Bronchial epithelial cell (primary cell): ENCODE data around the gene GALNT13. TPM values are rescaled to one million over a fixed set of nuclear protein-coding genes. Genes with fewer than 3 reads are reported as not detected.

Experiments used
- DNase-seq: peaks from one replicate; pipeline ENCODE4 v3.0.0-alpha.2; 2010; ENCODE audit warnings: low read depth
- FAIRE-seq: peaks from 2 replicates; lab custom pipeline; 2011; peaks lifted over from hg19 to GRCh38; lab: Jason Lieb, UNC
- H3K27me3 ChIP-seq: 2 replicates; pipeline ENCODE4 v1.5.1; 2011; ENCODE audit warnings: low read length; ENCODE audit not compliant: control insufficient read depth, insufficient read depth
- H3K36me3 ChIP-seq: 2 replicates; pipeline ENCODE4 v1.5.1; 2011; ENCODE audit warnings: low read length; ENCODE audit not compliant: control insufficient read depth, insufficient read depth
- H3K4me3 ChIP-seq: 2 replicates; pipeline ENCODE4 v1.5.1; 2011; ENCODE audit warnings: mild to moderate bottlenecking, low read depth, low read length, control low read depth
- total RNA-seq: library from RNA; depleted of rRNA; stranded (reverse); fragments of >200 nt; gene quantifications from 2 replicates; pipeline ENCODE4 v1.2.1, GENCODE V29; 2014
- TF ChIP-seq, protein P1 (sequence below): IDR thresholded peaks from 2 replicates; pipeline ENCODE4 v1.5.1; 2011; ENCODE audit warnings: mild to moderate bottlenecking, moderate library complexity, low read length, control low read depth, inconsistent platforms; ENCODE audit not compliant: insufficient read depth, severe bottlenecking

GALNT13 gene
- total RNA-seq, 1 donor from 2014 or later, result 1.3 TPM

GRCh38 chr2:154289870-154290269 lies 418.1 kb downstream of the GALNT13 start:
- TF ChIP-seq, protein P1, sequence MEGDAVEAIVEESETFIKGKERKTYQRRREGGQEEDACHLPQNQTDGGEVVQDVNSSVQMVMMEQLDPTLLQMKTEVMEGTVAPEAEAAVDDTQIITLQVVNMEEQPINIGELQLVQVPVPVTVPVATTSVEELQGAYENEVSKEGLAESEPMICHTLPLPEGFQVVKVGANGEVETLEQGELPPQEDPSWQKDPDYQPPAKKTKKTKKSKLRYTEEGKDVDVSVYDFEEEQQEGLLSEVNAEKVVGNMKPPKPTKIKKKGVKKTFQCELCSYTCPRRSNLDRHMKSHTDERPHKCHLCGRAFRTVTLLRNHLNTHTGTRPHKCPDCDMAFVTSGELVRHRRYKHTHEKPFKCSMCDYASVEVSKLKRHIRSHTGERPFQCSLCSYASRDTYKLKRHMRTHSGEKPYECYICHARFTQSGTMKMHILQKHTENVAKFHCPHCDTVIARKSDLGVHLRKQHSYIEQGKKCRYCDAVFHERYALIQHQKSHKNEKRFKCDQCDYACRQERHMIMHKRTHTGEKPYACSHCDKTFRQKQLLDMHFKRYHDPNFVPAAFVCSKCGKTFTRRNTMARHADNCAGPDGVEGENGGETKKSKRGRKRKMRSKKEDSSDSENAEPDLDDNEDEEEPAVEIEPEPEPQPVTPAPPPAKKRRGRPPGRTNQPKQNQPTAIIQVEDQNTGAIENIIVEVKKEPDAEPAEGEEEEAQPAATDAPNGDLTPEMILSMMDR, result no peak
- DNase-seq (no peak), FAIRE-seq (no peak)
- Histone ChIP-seq H3K27me3 (no peaks in the 10 kb centered on the region), H3K4me3 (no peak overlapping the region), H3K36me3 (no peaks in the 10 kb centered on the region)

DNA sequence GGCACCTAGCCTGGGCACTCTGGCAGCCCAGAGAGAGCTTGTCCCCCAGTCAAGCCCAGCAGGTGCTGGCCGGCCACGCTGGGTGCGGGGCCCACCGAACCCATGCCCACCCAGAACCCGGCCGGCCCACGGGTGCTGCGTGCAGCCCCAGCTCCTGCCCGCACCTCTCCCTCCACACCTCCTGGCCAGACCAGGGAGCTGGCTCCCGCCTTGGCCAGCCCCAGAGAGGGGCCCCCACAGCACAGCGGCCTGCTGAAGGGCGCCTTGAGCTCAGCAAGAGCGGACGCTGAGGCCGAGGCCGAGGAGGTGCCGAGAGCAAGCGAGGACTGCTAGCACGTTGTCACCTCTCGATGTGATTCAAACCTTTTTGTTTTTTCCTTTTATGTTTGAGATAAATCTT lies 419.8 kb downstream of the GALNT13 start:
- TF ChIP-seq, protein P1, result no peak

DNA sequence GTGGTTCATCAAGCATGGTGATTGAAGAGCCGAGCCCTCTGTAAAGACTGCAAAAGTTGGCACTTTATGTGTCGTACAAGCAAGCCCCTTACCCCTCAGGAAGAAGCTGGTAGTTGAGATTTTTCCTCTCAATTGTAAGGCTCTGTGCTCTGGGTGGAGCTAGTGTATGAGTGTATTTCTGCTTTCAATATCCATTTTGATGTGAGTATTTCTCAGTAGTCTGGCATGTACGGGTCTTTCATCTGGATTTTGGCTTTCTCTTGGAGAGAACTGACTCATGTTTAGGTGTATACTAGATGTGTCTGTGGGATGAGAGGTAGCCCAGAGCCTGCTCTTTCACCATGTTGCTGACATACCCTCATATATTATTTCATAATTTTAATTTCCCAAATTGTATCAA lies 420.2 kb downstream of the GALNT13 start:
- TF ChIP-seq, protein P1, result no peak
- Histone ChIP-seq H3K4me3 (no peak overlapping the region), H3K27me3 (no peaks in the 10 kb centered on the region), H3K36me3 (no peaks in the 10 kb centered on the region)
- DNase-seq, result no peak
- no peak for FAIRE-seq

More for the DNA sequence above, 419.8 kb downstream of the GALNT13 start:
- H3K36me3 ChIP-seq, result no peaks in the 10 kb centered on the region
- no peaks in the 10 kb centered on the region for H3K27me3 ChIP-seq
- DNase-seq, result no peak
- FAIRE-seq, result no peak
- no peak overlapping the region for H3K4me3 ChIP-seq

DNA sequence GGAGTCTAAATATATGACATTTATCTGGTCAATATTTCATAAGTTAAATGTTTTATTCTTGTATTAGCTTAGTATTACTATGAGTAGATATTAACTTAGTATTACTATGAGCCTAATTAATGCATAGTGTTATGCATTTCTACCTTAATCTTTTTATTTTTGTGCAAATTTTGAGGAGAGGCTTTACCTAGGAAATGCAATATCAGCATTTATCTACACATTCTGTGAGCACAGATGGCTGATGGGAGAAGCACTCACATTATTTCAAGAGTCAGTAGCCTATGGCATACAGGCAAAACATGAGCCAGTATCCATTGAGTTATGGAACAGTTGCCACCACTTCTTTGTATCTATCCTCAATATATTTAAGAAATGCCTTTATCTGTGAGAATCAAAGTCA lies 422.1 kb downstream of the GALNT13 start:
- Histone ChIP-seq H3K27me3 (no peaks in the 10 kb centered on the region), H3K4me3 (no peak overlapping the region), H3K36me3 (no peaks in the 10 kb centered on the region)
- no peak for FAIRE-seq
- no peak for DNase-seq
- TF ChIP-seq, protein P1, result no peak

- no peak for FAIRE-seq
- TF ChIP-seq, protein P1, result no peak
- no peaks in the 10 kb centered on the region for H3K27me3 ChIP-seq
- H3K36me3 ChIP-seq, result no peaks in the 10 kb centered on the region
- no peak for DNase-seq
- H3K4me3 ChIP-seq, result no peak overlapping the region
Observed at GRCh38 chr2:154306266-154306970, 434.7 kb downstream of the GALNT13 start.

GRCh38 chr2:154307007-154307406 lies 435.3 kb downstream of the GALNT13 start:
- DNase-seq (no peak), FAIRE-seq (no peak)
- TF ChIP-seq, protein P1, result no peak
- H3K36me3 ChIP-seq, result no peaks in the 10 kb centered on the region
- no peaks in the 10 kb centered on the region for H3K27me3 ChIP-seq
- no peak overlapping the region for H3K4me3 ChIP-seq
